ENCODE results near the gene ZCCHC14.
"Not testable (repeated sequence)": the region's sequence is repeated elsewhere in the genome, so short reads cannot be mapped to it uniquely, and the experiment has no call there.

Gene ZCCHC14

DNA sequence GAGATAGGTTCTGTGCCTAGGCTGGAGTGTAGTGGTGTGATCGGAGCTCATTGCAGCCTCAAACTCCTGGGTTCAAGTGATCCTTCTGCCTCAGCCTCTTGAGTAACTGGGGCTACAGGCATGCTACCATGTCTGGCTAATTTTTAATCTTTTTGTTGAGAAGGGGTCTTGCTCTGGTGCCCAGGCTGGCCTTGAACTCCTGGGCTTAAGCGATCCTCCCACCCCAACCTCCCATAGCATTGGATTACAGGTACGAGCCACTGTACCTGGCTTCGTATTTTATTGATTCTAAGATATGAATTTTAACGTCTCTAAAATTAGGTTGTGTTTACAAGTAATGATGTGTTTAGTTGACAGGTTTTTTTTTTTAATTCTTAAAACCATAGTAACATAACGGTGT is 30.8 kb upstream of the ZCCHC14 start:
- not testable (repeated sequence) for DNase-seq

DNA sequence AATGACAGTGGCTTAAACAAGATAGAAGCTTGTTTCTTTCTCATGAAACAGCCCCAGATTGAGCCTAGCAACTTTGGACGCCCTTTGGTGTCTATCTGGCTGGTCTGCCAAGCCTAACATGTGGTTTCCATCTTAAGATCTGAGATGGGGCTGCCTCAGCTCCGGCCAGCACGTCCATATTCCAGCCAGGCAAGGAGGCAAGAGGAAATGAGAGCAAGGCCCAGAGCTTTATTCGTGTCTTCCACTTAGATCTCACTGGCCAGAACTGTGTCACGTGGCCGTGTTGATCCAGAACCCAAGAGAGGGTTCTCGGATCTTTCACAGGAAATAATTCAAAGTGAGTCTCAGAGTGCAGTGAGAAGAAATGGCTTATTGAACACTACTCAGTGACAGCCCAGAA is 28.9 kb upstream of the ZCCHC14 start:
- DNase-seq: not testable (repeated sequence)

DNA sequence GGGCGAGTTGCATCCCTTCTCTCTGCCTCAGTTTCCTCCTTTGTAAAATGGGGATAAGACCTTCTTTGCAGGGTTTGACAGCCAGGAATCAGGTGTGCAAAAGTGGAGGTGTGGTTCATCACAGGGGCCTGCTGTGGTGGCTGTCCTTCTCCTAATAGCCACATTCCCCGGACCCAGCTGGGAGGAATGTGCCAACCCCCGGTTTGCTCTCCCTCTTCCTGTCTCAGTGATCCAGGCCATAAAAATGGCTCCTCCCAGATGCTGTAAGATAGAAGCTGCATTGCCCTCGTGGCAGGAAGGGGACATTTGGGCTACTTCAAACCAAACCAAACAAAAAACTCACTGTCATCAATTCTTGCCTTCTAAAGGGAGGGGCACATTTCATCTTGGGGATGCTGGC is 26.3 kb upstream of the ZCCHC14 start:
- DNase-seq: not testable (repeated sequence)

DNA sequence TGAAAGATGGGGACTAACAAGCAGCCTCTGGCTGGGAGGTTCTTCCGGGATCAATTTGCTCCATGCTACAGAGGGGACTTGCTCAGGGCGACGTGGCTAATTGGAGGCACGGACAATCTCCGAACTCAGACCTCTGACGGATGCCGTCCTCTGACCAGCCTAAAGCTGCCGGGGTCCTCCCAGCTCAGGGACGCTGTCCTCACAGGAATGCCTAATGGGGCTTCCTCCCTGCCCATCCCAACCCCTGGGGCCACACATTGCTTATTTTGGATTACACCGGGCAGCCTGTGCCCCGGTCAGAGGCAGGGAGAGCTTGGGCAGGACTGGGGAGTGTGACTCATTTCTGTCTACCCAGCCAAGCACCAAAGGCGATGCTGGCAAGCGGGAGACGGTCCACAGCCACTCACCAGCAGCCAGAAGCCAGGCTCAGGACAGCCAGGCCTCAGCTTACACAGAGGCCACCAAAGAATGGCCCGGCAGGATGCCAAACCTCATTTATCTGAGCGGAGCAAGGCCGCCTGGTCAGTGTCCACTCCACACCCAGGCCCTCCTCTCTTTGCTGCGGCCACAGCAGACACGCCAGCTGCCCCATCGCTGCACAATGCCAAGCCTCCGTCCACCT is 25.7 kb upstream of the ZCCHC14 start:
- not testable (repeated sequence) for DNase-seq

DNA sequence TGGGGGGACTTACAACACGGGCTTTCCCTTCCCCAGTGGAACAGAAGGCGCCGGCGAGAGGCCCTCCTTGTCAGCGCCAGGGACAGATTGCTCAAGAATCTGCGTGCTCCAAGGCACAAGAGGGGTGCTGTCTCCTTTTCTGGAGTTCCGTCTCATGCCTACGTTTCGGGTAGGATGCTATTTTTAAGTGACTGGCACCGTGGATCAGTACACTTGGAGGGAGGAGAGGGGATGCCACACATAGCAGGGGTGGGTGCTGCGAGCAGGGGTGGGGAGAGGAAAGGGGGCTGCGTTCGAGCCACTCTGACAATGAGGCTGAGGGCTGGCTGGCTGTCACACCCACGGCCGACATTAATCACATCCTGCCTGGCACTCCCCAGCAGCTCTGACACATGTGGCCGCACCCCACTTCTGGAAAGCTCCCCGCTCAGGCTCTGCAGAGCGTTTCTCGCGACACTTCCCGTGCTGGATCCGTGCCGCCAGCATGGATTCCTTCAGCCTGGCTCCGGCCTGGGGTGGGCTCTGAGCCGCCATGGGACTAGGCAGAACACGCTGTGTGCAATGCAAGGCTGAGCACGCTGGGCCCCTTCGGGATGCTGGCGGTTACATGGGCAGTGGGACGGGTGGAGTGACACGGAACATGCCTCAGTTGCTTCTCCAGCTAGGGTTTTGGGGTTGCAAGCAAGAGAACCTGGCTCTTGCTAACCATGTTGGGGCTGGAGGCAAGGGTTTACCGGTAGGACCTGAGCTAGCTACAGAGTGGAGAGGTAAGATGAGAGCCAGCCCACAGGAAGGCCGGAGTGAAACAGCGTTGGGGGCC is 25.0 kb upstream of the ZCCHC14 start:
- DNase-seq: not testable (repeated sequence)

DNA sequence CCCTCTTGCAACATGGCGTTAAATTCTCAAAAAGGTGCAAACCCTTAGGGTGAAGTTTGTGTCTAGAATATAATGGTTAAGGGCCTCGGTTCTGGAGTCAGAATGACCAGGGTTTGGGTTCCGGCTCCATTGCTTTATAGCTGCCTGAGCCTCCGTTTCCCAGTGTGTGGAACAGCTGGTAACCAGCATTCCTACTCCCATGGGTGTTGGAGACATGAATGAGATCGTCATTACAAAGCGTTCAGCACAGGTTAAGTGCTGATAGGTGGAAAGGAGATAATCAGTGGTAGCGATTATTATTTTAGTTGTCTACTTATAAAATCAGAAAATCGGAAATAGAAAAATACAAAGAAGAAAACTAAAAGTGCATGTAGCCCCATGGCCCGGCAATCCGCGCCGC is 23.5 kb upstream of the ZCCHC14 start:
- DNase-seq: no peak

DNA sequence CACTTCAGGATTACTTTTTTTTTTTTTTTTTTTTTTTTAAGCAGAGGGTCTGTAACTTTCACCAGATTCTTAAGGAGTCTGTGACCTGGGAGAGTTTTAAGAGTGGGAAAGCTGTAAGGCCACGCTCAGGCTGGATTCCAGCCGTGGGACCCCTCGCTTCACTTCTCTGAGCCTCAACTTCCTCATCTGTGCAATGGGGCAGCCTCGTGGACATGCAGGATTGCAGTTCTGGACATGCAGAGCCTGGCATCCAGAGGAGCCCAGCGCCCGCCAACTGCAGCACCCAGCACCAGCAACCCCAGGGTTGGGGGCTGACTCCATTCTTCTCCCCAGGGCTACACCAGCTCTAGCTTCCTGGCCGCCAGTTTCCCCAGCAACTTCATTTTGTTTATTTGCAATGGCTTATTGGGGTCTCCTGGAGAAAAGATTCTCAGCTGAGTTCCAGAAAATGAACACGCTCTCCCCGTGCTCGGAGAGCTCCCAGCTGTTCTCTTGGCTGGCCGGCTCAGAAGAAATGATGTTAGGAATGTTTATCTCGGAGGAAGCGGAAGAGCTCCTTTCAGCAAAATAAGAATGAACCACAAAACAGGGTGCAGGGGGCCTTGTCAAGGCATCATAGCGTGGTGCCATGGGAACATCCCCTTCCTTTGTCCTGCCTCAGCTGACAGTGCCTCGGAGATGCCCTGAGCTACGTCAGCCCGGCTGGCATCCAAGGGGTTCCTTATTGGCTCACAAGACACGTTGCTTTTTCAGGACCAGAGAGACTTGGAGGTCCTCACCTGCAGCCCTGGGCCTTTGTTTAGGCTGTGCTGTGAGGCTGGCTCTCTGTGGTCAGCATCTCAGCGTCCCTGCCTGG is 22.9 kb upstream of the ZCCHC14 start:
- no peak for DNase-seq

DNA sequence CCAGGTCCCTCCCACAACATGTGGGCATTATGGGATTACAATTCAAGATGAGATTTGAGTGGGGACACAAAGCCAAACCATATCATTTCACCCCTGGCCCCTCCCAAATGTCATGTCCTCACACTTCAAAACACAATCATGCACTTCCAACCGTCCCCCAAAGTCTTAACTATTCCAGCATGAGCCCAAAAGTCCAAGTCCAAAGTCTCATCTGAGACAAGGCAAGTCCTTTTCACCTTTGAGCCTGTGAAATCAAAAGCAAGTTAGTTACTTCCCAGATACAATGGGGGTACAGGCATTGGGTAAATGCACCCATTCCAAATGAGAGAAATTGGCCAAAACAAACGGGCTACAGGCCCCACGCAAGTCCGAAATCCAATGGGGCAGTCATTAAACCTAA is 17.0 kb upstream of the ZCCHC14 start:
- DNase-seq: not testable (repeated sequence)

DNA sequence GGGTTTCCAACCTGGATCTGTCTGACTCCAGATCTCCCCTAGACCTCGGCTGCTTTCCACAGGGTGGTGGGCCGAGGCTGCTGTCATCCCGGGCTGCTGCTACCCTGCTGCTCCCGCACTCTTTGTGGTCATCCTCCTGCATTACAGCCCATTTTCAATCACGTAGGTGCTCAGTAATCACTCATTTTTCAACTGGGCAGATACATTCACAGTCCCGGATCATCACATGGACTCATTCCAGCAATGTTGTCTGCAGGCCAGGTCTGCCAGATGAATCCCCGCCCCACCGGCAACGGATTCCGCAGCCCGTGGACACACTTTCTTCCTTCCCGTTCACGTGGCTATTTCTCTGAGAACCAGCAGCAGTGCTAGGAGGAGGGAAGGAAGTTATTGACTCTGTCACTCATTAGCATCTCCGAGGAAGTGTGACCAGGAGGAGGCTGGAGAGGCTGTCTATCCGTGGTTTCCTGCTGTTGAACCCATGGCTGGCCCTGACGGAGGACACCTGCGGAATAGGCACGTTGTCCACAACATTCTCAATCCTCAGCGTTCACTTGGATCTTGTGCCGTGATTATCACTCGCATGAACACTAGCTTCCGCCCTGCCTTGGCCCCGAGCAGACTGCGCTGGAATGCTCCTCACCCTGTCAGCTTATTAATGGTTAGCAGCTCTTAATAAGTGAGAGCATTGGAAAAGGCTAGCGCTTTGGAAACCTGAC is 14.7 kb upstream of the ZCCHC14 start:
- DNase-seq: no peak

DNA sequence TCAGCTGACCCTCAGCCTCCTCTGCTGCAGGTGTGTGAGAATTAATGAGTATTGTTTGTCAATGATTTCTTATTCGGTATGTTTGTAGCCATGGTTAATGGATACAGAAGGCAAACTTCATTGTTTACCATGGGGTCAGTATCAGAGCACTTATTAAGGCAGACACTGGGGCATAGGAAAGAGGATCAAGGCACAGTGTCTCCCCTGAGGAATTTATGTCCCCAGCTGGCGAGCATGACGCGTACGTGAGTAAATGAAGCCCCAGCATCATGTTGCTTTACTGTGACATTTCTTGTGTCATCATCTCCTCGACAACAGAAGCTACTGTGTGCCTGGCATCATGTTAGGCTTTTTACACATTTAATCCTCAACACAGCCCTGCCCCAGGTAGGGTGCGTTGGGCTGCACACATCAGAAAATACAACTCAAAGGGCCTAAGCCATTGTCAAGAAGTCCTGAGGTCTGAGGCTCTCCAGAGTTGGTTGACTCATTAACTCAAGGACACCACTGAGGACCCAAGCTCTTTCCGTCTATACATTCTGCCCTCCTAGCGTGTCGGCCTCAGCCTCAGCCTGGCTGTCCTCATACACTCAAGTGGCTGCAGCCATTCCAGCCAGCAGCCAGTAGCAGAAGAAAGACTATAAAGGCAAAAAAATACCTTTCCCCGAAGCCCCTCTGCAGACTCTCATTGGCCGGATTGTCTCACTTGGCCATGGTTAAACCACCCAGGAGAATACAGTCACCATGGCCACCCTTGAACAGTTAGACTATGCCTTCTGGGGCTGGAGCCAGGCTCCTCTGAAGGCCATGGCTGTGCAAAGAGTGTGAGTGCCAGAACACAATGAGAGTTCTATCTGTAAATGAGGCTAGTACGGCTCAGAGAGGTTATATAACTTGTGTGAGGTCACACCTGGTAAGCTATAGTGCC is 13.9 kb upstream of the ZCCHC14 start:
- DNase-seq: no peak

DNA sequence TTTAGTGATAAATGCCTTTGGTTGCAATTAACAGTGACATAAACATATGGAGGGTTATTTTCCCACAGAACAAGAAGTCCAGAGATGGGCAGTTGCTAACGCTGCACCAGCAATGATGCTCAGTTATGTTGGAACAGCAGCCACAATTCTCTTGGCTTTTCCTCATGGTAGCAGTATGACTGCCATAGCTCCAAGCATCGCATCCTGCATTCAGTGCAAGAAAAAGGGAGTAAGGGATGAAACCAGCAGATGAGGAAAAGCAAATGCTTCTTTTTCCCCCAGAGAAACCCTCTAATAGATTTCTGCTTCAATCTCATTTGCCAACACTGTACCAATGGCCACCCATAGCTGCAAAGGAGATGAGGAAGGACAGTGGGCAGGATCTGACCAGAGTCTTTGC is 13.0 kb upstream of the ZCCHC14 start:
- no peak for DNase-seq

DNA sequence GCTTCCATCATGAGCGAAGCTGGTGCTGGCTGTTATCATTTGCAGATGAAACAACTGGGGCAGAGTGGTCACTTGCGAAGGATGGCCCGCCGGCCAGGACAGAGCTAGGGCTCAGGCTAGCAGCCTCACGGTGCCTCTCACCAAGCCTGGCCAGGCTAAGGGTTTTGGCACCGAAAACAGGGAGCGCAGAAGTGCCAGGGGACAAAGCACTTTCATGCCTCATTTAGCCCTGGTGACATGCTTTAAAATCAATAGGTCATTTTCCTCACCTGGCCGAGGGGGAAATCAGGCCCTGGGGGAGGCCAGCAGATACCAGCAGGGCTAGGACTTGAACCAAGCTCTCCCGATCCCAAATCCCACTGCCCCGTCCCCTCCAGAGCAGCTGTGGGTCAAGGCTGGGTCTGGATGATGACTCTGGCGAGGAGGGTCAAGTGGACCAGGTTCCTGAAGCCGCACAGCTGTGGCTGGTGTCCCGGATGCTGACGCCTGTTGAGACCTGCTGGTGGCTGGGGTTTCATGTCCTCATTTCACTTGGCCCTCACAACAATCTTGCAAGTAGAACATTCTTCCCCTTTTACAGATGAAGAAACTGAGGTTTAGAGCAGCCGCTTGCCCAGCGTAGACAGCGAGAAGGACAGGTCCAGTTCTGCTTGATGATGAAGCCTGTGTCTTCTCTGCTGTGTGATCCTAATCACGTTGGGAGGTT is 10.6 kb upstream of the ZCCHC14 start:
- DNase-seq: not testable (repeated sequence)

DNA sequence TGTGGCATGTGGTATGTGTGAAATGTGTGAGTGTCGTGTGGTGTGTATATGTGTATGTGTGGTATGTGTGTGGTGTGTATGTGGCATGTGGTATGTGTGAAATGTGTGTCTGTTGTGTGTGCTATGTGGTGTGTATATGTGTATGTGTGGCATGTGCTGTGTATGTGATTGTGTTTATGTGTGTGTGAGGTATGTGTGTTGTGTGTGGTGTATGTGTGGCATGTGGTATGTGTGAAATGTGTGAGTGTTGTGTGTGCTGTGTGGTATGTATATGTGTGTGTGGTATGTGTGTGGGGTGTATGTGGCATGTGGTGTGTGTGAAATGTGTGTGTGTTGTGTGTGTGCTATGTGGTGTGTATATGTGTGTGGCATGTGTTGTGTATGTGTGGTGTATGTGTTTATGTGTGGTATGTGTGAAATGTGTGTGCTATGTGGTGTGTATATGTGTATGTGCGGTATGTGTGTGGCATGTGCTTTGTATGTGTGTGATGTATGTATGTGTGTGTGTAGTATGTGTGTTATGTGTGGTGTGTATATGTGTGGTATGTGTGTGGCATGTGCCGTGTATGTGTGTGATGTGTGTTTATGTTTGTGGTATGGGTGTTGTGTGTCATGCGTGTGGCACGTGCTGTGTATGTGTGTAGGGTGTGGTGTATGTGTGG is 9.6 kb upstream of the ZCCHC14 start:
- no peak for DNase-seq

DNA sequence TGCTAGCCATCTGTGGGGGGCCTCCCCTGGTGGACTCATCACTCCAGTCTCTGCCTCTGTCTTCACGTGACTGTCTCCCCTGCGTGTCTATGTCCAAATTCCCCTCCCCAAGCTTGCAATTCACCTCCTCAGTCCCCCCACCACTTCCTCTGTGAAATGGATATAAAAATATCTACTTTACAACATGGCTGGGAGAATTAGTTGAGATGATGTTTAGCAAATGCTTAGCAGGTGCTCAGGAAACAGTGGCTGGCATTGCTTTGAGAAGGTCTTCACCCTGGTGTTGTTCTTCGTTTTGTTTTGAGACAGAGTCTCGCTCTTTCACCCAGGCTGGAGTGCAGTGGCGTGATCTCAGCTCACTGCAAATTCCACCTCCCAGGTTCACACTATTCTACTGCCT is 8.3 kb upstream of the ZCCHC14 start:
- DNase-seq: no peak

DNA sequence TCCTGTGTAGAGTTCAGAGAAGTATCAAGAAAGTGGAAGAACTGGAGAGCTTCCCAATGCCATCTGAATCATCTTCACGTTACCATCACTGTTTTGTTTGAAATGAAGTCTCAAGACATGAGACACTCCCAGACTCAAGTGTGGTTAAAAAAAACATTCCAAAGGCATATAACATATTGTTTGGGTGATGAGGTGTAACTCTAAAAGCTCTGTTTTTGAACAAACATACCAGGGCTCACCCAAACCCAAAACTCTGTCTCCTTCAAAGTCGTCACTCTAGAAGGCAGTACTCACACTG is 6.3 kb upstream of the ZCCHC14 start:
- no peak for DNase-seq

DNA sequence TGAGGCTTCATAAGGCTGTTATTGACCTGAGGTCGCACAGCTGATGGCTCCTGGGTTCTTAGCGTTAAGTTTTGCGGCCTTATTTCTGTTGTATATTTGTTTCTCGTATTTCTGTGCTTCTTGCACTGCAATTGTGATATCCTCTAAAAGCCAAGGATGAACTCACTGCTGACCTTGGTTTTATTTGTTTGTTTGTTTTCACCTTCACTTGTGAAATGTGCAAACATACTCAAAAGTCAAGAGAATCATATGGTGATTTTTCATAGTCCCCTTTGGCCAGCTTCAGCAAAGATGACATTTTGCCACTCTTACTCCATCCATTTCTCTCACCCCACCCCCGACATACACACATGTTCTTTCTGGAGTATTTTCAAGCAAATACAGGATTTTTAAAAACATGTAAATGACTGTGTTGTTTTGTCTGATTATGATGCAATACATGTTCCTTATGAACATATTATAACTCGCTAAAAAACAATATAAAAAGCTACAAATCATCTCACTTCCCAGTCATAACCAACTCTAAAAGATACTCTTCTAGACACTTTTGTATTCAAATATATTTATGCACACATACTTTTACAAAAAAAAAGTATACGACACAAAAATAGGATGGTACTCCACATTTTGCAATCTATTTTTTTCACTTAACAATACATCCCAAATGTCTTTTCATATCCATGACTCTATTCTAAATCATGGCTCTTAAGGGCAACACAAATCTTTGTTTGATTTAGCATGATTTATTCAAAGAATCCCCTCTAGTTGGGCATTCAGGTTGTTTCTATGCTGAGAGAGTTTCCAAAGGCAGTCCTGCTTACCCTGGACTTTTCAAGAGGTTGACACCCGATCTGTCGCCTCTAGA is 5.7 kb upstream of the ZCCHC14 start:
- DNase-seq: no peak

DNA sequence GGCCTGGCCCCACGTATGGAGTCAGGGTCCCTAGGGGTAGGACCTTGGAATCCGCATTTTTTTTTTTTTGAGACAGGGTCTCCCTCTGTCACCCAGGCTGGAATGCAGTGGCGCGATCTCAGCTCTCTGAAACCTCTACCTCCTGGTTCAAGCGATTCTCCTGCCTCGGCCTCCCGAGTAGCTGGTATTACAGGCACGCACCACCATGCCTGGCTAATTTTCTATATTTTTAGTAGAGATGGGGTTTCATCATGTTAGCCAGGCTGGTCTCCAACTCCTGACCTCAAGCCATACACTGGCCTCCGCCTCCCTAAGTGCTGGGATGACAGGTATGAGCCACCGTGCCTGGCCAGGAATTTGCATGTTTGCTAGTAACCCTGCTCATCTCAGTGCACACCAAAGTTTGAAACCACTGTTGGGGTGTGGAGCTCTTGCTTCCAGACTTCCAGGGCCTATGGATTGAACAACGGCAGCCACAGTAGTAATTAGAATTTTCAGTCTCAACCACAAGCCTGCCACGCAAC is 5.0 kb upstream of the ZCCHC14 start:
- DNase-seq: not testable (repeated sequence)

DNA sequence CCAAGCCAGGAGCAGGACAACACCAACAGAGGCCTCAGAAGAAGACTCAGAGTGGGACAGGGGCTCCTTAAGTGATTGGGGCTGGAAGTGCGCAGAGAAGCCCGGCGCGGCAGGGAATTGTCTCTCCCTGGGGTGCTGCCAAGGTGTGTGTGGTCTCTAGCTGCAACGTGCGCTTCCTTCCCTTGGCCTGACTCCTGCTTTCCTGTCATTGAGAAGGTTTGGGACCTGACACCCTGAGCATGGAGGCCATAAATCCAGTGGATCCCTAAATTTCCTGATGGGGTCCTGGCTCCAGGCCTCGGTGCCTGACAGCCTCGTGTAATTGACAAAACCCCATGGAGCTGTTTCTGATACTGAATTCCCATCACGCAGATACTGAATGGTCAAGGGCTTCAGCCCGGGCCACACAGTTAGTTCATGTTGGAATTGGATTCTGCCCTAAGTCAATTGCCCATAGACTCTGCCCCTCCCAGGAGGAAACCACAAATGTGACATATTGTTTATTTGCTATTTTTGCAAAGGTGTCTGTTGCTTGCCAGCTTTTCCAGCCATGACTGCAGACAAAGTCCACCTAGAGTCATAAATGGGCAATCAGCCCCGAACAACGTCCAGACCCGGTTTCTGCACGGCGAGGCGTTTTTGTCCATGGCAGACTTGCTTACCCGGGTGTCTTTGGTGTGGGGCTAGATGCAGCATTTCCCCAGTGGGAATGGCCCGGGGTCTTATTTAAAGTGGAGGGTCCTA is 4.4 kb upstream of the ZCCHC14 start:
- DNase-seq: not testable (repeated sequence)

DNA sequence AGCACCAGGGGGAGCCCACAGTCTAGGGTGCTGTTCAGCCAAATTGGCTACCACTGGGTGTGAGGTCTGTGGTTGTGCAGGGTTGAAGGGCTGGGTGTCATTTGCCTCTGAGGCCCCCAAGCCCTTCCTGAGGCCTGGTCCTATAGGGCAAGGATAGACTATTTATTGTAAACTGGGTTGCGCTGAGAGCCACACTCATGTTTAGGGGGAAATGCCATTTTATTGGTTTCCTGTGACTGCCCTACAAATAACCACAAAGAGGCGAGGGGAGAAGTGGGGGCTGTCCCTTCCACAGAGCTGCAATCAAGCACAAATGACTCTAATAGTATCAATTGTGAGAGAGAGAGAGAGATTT is 3.6 kb upstream of the ZCCHC14 start:
- DNase-seq: no peak
